K562 (cell line): ENCODE data around the gene HMGB3. TPM values are rescaled to one million over a fixed set of nuclear protein-coding genes. Genes with fewer than 3 reads are reported as not detected.

Source experiments
- ATAC-seq: fragments of 200-7000 bp; cut with Tn5 transposase; 3 replicates; pipeline ENCODE4 v1.9.1; 2020; ENCODE audit warnings: moderate library complexity
- BruUV-seq: library from RNA; stranded (reverse); fragments of 400-500 nt; replicated peaks from 2 replicates; lab custom pipeline; 2021; lab: Mats Ljungman, UMichigan
- CTCF ChIA-PET: fragments of 300-600 bp; formaldehyde crosslinking; extraction: SDS; loops from one replicate; lab custom pipeline; 2021; ENCODE audit warnings: low intra/inter-chr PET ratio; lab: Yijun Ruan, JAX
- POLR2A ChIA-PET: fragments of 300-600, 350-650 bp; sonication (Branson Sonifier 250); formaldehyde crosslinking; extraction: SDS; loops from one replicate; lab custom pipeline; 2021; ENCODE audit warnings: antibody characterized with exemption, inconsistent platforms; lab: Yijun Ruan, JAX
- DNase-seq, 4 experiments: peaks; one replicate each; pipeline versions ENCODE4 v3.0.0 to v3.0.0-alpha.2; 2011 to 2018; ENCODE audit warnings: low spot score in 3 of 4, mixed read lengths in 3 of 4; ENCODE audit errors: extremely low read depth in 1 of 4
- FAIRE-seq: peaks from 2 replicates; lab custom pipeline; 2011; peaks lifted over from hg19 to GRCh38; lab: Jason Lieb, UNC
- H2AFZ ChIP-seq: 2 replicates; pipeline ENCODE4 v1.6.0; 2011; ENCODE audit warnings: low read depth, low read length, control low read depth, inconsistent platforms
- H3K27ac ChIP-seq: fragments of 200-600 bp; 3 replicates; pipeline ENCODE4 v1.8.0; 2011; ENCODE audit warnings: low read depth, mild to moderate bottlenecking, control low read depth, inconsistent platforms, low read length, moderate library complexity, mixed read lengths; ENCODE audit errors: extremely low read depth
- H3K27me3 ChIP-seq, 2 experiments: fragments of 300-600 bp in 1 of 2; 2 replicates in 1 of 2; 3 replicates in 1 of 2; pipeline versions ENCODE4 v1.6.0 to v1.8.0; 2011; ENCODE audit warnings: inconsistent platforms in 2 of 2, low read length in 2 of 2, mild to moderate bottlenecking in 1 of 2, mixed read lengths in 1 of 2, moderate library complexity in 1 of 2; ENCODE audit not compliant: control insufficient read depth in 2 of 2, insufficient read depth in 2 of 2
- H3K36me3 ChIP-seq: fragments of 300-600 bp; 3 replicates; pipeline ENCODE4 v1.8.0; 2011; ENCODE audit warnings: mild to moderate bottlenecking, low read length, inconsistent platforms; ENCODE audit not compliant: control insufficient read depth, insufficient read depth
- H3K4me1 ChIP-seq, 2 experiments: fragments of 200-600 bp in 1 of 2; replicated peaks in 1 of 2; 2 replicates in 1 of 2; 3 replicates in 1 of 2; pipeline versions ENCODE4 v1.5.1 to v1.8.0; 2011; ENCODE audit warnings: inconsistent platforms in 2 of 2, low read length in 2 of 2, mild to moderate bottlenecking in 1 of 2, mixed read lengths in 1 of 2, moderate library complexity in 1 of 2; ENCODE audit not compliant: control insufficient read depth in 2 of 2, insufficient read depth in 2 of 2
- H3K4me2 ChIP-seq: 2 replicates; pipeline ENCODE4 v1.6.1; 2011; ENCODE audit warnings: low read length, control low read depth, inconsistent platforms, mixed read lengths; ENCODE audit not compliant: insufficient read depth
- H3K4me3 ChIP-seq: fragments of 200-600 bp; sonication (generic), shearing (Covaris generic); 2 replicates; pipeline ENCODE4 v1.5.1; 2016; ENCODE audit warnings: control low read depth, inconsistent platforms
- H3K79me2 ChIP-seq: fragments of 200-600 bp; 3 replicates; pipeline ENCODE4 v1.8.0; 2011; ENCODE audit warnings: low read length, inconsistent platforms; ENCODE audit not compliant: control insufficient read depth, insufficient read depth
- H3K9ac ChIP-seq, 2 experiments: 2 replicates each; pipeline versions ENCODE4 v1.6.0 to v1.6.1; 2011; ENCODE audit warnings: low read depth in 2 of 2, low read length in 2 of 2, control low read depth in 1 of 2, inconsistent platforms in 1 of 2, mild to moderate bottlenecking in 1 of 2, mixed read lengths in 1 of 2; ENCODE audit not compliant: insufficient read depth in 1 of 2
- H3K9me1 ChIP-seq: one replicate; pipeline ENCODE4 v1.6.0; 2011; ENCODE audit warnings: inconsistent platforms, mild to moderate bottlenecking, low read length, moderate library complexity; ENCODE audit not compliant: control insufficient read depth, insufficient read depth
- H3K9me3 ChIP-seq: replicated peaks from 2 replicates; pipeline ENCODE4 v1.5.1; 2011; ENCODE audit warnings: low read depth, low read length, inconsistent platforms; ENCODE audit not compliant: control insufficient read depth, insufficient read depth
- H4K20me1 ChIP-seq: replicated peaks from 2 replicates; pipeline ENCODE4 v1.6.1; 2011; ENCODE audit warnings: low read length, inconsistent platforms, mixed read lengths; ENCODE audit not compliant: control insufficient read depth, insufficient read depth
- CCAR2 ChIP-seq: fragments of 200-400 bp; formaldehyde crosslinking; IDR thresholded peaks from 2 replicates; pipeline ENCODE4 v1.6.1; 2017; ENCODE audit warnings: mild to moderate bottlenecking, low read depth, low read length
- CUX1 ChIP-seq: fragments of 200-800 bp; sonication (Bioruptor generic); IDR thresholded peaks from 2 replicates; pipeline ENCODE4 v1.6.1; 2016; ENCODE audit warnings: missing genetic modification characterization, missing compliant biosample characterization
- ESRRB ChIP-seq: fragments of 250-450 bp; sonication (Bioruptor Pico); IDR thresholded peaks from 2 replicates; pipeline ENCODE4 v1.5.0; 2020; ENCODE audit warnings: mild to moderate bottlenecking, moderate library complexity, borderline replicate concordance
- GABPA ChIP-seq: fragments of 200-800 bp; sonication (Bioruptor generic); conservative IDR thresholded peaks from 2 replicates; pipeline ENCODE4 v1.6.1; 2016; ENCODE audit warnings: low read depth, missing genetic modification characterization, missing compliant biosample characterization
- KDM2B ChIP-seq: fragments of 250-450 bp; sonication (Bioruptor Pico); IDR thresholded peaks from 2 replicates; pipeline ENCODE4 v1.8.0; 2021; ENCODE audit warnings: mild to moderate bottlenecking, moderate library complexity
- MYC ChIP-seq, 2 experiments: fragments of 250-450 bp in 1 of 2; sonication (Bioruptor Pico) in 1 of 2; IDR thresholded peaks; 2 replicates each; pipeline versions ENCODE4 v1.5.1 to v1.6.1; 2012 to 2021; ENCODE audit warnings: low read depth in 2 of 2, borderline replicate concordance in 1 of 2, improper control_type of control experiment in 1 of 2, low read length in 1 of 2, mild to moderate bottlenecking in 1 of 2, moderate library complexity in 1 of 2
- NFIX ChIP-seq: fragments of 250-450 bp; sonication (Bioruptor Pico); IDR thresholded peaks from 2 replicates; pipeline ENCODE4 v1.4.0; 2020; ENCODE audit warnings: low read depth, mild to moderate bottlenecking, moderate library complexity
- RBM25 ChIP-seq: fragments of 200-400 bp; formaldehyde crosslinking; IDR thresholded peaks from 2 replicates; pipeline ENCODE4 v1.6.1; 2018; ENCODE audit warnings: low read length, low read depth, moderate library complexity; ENCODE audit not compliant: severe bottlenecking
- RFX7 ChIP-seq: fragments of 250-450 bp; sonication (Bioruptor Pico); IDR thresholded peaks from 2 replicates; pipeline ENCODE4 v1.5.1; 2021; ENCODE audit warnings: mild to moderate bottlenecking
- SNAPC5 ChIP-seq: fragments of 250-450 bp; sonication (Bioruptor Pico); IDR thresholded peaks from 2 replicates; pipeline ENCODE4 v1.8.0; 2021; ENCODE audit warnings: moderate library complexity, mild to moderate bottlenecking, inconsistent platforms
- SNRNP70 ChIP-seq: fragments of 200-400 bp; formaldehyde crosslinking; optimal IDR thresholded peaks from 2 replicates; pipeline ENCODE3; 2017; ENCODE audit warnings: low read depth, low read length
- SOX6 ChIP-seq: fragments of 450-650 bp; IDR thresholded peaks from 2 replicates; pipeline ENCODE4 v1.6.1; 2014; ENCODE audit warnings: mild to moderate bottlenecking
- ZNF280B ChIP-seq: fragments of 250-450 bp; sonication (Bioruptor Pico); IDR thresholded peaks from 2 replicates; pipeline ENCODE4 v1.5.1; 2021; ENCODE audit warnings: mild to moderate bottlenecking
- WGBS: fragments of 100-300 bp; shearing (Covaris generic); methylation state at CpG from one replicate; pipeline ENCODE4 v1.1.6; 2016; ENCODE audit warnings: low coverage, mixed read lengths; ENCODE audit not compliant: insufficient coverage; ENCODE audit errors: missing lambda C conversion rate; 5-methylcytosine and 5-hydroxymethylcytosine counted together
- in situ Hi-C: fragments of 300-500 bp; cut with MboI; formaldehyde crosslinking; loops from 4 replicates; pipeline ENCODE4 v1.15.0; 2018; ENCODE audit warnings: inconsistent platforms, mixed read lengths
- intact Hi-C: fragments of 100-400 bp; cut with micrococcal nuclease; formaldehyde crosslinking; loops from 2 replicates; pipeline ENCODE4 v1.14.2; 2022
- polyA plus RNA-seq, 8 experiments: library from polyadenylated mRNA; depleted of rRNA in 4 of 8; stranded (reverse) in 5 of 8; unstranded in 3 of 8; fragments of >200 nt; fragmentation: Nextera tagmentation in 2 of 8; fragmentation: Illumina TruSeq in 1 of 8; extraction: Ambion mirVana in 2 of 8; extraction: Trizol in 1 of 8; gene quantifications; 2 replicates each; pipeline versions ENCODE4 v1.2.1 to v1.2.3, GENCODE V29; 2011 to 2014; ENCODE audit warnings: inconsistent platforms in 1 of 8, missing spikeins in 1 of 8
- total RNA-seq, 7 experiments: library from RNA; depleted of rRNA in 6 of 7; stranded (reverse); fragments of >200 nt in 6 of 7; fragmentation: Illumina TruSeq in 2 of 7; extraction: Trizol in 2 of 7; gene quantifications; 2 replicates each; pipeline versions ENCODE4 v1.2.1 to v1.2.3, GENCODE V29; 2011 to 2021; ENCODE audit warnings: low replicate concordance in 1 of 7
- TF ChIP-seq, protein P1 (sequence below), 2 experiments: IDR thresholded peaks; 2 replicates each; pipeline ENCODE4 v1.6.1; 2011; ENCODE audit warnings: borderline replicate concordance in 1 of 2, control low read depth in 1 of 2, low read depth in 1 of 2, low read length in 1 of 2, mild to moderate bottlenecking in 1 of 2, mixed read lengths in 1 of 2, moderate library complexity in 1 of 2; ENCODE audit not compliant: insufficient read depth in 1 of 2, insufficient read length in 1 of 2, poor library complexity in 1 of 2, severe bottlenecking in 1 of 2; ENCODE audit errors: extremely low read depth in 1 of 2

Gene HMGB3
- total and polyA plus RNA-seq, 9 of the 15 experiments (the other 6 are each of a cell fraction or from before 2014, with no cell fraction given): 36.7 to 168 (median 117) TPM

DNA sequence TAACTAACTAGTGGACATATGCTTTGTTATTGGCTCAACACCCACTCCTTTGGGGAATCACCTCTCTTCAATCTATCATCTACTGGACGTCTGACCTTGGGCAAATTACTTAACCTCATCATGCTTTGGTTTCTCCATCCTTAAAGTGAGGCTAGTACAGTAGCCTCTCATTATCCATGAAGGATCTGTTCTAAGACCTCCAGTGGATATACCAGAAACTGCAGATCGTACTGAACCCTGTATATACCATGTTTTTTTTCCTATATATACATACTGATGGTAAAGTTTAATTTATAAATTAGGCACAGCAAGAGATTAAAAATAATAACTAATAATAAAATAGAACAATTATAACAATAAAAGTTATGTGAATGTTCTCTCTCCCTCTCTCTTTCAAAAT is 56.2 kb downstream of the HMGB3 start:
- BruUV-seq: no TSS peak
- intact Hi-C loops: no loop called here
- Histone ChIP-seq H4K20me1 (no peaks in the 10 kb centered on the region), H3K27me3 (peaks cover 0 to 7% of the 10 kb centered on the region in 2 experiments; a peak in 2 of 5 replicates), H3K9me3 (no peaks in the 10 kb centered on the region), H3K9ac (no peak overlapping the region), H3K36me3 (no peaks in the 10 kb centered on the region), H3K27ac (no peak overlapping the region), H3K4me3 (no peak overlapping the region), H3K9me1 (no peaks in the 10 kb centered on the region), H2AFZ (no peak overlapping the region), H3K4me2 (no peak overlapping the region), H3K79me2 (no peaks in the 10 kb centered on the region), H3K4me1 (peaks cover 0 to 2% of the 10 kb centered on the region in 2 experiments; a peak in 1 of 5 replicates)
- TF ChIP-seq SNAPC5 (CRISPR knock-in tag) (no peak), RFX7 (CRISPR knock-in tag) (no peak), NFIX (CRISPR knock-in tag) (no peak), RBM25 (no peak), KDM2B (CRISPR knock-in tag) (no peak), CUX1 (CRISPR knock-in tag) (no peak), SNRNP70 (no peak), MYC (IDR thresholded peaks at IDR 0.05; ENCODE audit: low read depth, low read length) (no peak), MYC (CRISPR knock-in tag; IDR thresholded peaks at IDR 0.05; ENCODE audit: borderline replicate concordance, low read depth) (no peak), SOX6 (no peak), ZNF280B (CRISPR knock-in tag) (no peak), CCAR2 (no peak), ESRRB (no peak), GABPA (tag) (no peak)
- TF ChIP-seq, protein P1, sequence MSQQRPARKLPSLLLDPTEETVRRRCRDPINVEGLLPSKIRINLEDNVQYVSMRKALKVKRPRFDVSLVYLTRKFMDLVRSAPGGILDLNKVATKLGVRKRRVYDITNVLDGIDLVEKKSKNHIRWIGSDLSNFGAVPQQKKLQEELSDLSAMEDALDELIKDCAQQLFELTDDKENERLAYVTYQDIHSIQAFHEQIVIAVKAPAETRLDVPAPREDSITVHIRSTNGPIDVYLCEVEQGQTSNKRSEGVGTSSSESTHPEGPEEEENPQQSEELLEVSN (IDR thresholded peaks at IDR 0.05; ENCODE audit: borderline replicate concordance in 1 of 2, extremely low read depth in 1 of 2, insufficient read depth in 1 of 2, insufficient read length in 1 of 2, low read depth in 1 of 2, low read length in 1 of 2, poor library complexity in 1 of 2, severe bottlenecking in 1 of 2): no peak
- in situ Hi-C loops: no loop called here
- CTCF ChIA-PET: no interaction called here
- DNase-seq: no peak
- POLR2A ChIA-PET: no interaction called here
- WGBS: 6% methylated on average over 2 of the region's 2 CpGs
- FAIRE-seq: no peak
- ATAC-seq: peak; percentile 61; the same call in 1 of the 3 replicates
